NT2/D1 (cell line): ENCODE data around the gene ZBTB47.

ENCODE experiments used
- SUZ12 ChIP-seq: IDR thresholded peaks from 2 replicates; pipeline ENCODE4 v1.6.1; 2011; ENCODE audit not compliant: insufficient read length, insufficient read depth; ENCODE audit errors: extremely low read depth
- YY1 ChIP-seq: IDR thresholded peaks from 2 replicates; pipeline ENCODE4 v1.6.1; 2011; ENCODE audit not compliant: insufficient read length, insufficient read depth

GRCh38 chr3:42654331-42655201 is 1.1 kb downstream of the ZBTB47 start:
- TF ChIP-seq YY1 (no peak), SUZ12 (no peak)
